Measurements from ENCODE around the gene GRM6.

GRM6 gene

GRCh38 chr5:178931846-178932760 is 63.0 kb downstream of the GRM6 start:
- no peak overlapping the region for H3K4me3 ChIP-seq (ENCODE audit: low read length)
- peak; percentile 90 for TF ChIP-seq ZNF274 (IDR thresholded peaks at IDR 0.05; ENCODE audit: low read depth, low read length)

All from GM08714 (cell line).